Measurements from ENCODE around the gene OGFOD1.

- TF ChIP-seq POLR2A (IDR thresholded peaks at IDR 0.05) = no peak
- TF ChIP-seq CTCF (IDR thresholded peaks at IDR 0.05) = no peak
Observed at GRCh38 chr16:56460101-56460500, 8.7 kb downstream of the OGFOD1 start.
